ENCODE measurements around the gene PRDM11.

Gene PRDM11

GRCh38 chr11:45141631-45142030 is 4.8 kb upstream of the PRDM11 start:
- no peak for DNase-seq (ENCODE audit: low spot score)

GRCh38 chr11:45142241-45143055 is 4.0 kb upstream of the PRDM11 start:
- DNase-seq (ENCODE audit: low spot score), result no peak

- DNase-seq (ENCODE audit: low spot score), result no peak
Observed at GRCh38 chr11:45143494-45143893, 2.9 kb upstream of the PRDM11 start.

GRCh38 chr11:45144126-45145082 is 2.0 kb upstream of the PRDM11 start:
- no peak for DNase-seq (ENCODE audit: low spot score)

GRCh38 chr11:45145083-45145378 is 1.4 kb upstream of the PRDM11 start:
- DNase-seq (ENCODE audit: low spot score), result no peak

GRCh38 chr11:45145379-45146071 is 914 bp upstream of the PRDM11 start:
- DNase-seq (ENCODE audit: low spot score), result peak; percentile 17

GRCh38 chr11:45147017-45147728 is 734 bp downstream of the PRDM11 start:
- peak; percentile 98 for DNase-seq (ENCODE audit: low spot score)

GRCh38 chr11:45147891-45148675 is 1.6 kb downstream of the PRDM11 start:
- no peak for DNase-seq (ENCODE audit: low spot score)

GRCh38 chr11:45149483-45150056 is 3.1 kb downstream of the PRDM11 start:
- DNase-seq (ENCODE audit: low spot score), result no peak

- DNase-seq (ENCODE audit: low spot score), result no peak
Observed at GRCh38 chr11:45150301-45150700, 3.9 kb downstream of the PRDM11 start.

GRCh38 chr11:45150943-45151342 is 4.5 kb downstream of the PRDM11 start:
- no peak for DNase-seq (ENCODE audit: low spot score)

- DNase-seq (ENCODE audit: low spot score), result no peak
Observed at GRCh38 chr11:45151362-45151982, 5.0 kb downstream of the PRDM11 start.

GRCh38 chr11:45152740-45153595 is 6.5 kb downstream of the PRDM11 start:
- no peak for DNase-seq (ENCODE audit: low spot score)

- DNase-seq (ENCODE audit: low spot score), result no peak
Observed at GRCh38 chr11:45154276-45154675, 7.8 kb downstream of the PRDM11 start.

GRCh38 chr11:45155058-45155551 is 8.7 kb downstream of the PRDM11 start:
- no peak for DNase-seq (ENCODE audit: low spot score)

GRCh38 chr11:45155627-45156180 is 9.3 kb downstream of the PRDM11 start:
- no peak for DNase-seq (ENCODE audit: low spot score)

GRCh38 chr11:45156201-45156600 is 9.8 kb downstream of the PRDM11 start:
- no peak for DNase-seq (ENCODE audit: low spot score)

- DNase-seq (ENCODE audit: low spot score), result no peak
Observed at GRCh38 chr11:45156741-45157140, 10.3 kb downstream of the PRDM11 start.

Measured in germinal center (tissue), 1 donor.